ENCODE data around the gene STUM.

DNA sequence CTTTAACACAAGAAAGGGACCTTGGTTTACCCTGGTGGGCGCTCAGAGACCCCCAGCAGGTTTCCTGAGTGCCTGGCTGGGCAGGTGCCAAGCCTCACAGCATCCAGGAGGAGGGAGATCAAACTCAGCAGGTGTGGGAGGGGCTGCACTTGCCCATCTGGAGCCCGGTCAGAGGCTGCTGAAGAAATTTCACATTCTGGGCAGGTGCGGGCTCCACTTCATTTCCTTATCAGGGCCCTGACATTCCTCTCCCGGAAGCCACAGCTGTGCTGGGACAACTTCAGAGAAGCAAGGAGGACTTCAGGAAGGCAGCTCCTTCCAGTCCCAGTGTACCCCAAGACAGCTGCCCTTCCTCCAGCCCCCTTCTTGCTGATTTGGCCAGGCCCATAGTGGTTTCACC lies 107.6 kb downstream of the STUM start:
- no peak for TF ChIP-seq HDGF (IDR thresholded peaks at IDR 0.05; ENCODE audit: borderline replicate concordance)
- TF ChIP-seq SUZ12 (IDR thresholded peaks at IDR 0.05): no peak
- no peak for TF ChIP-seq L3MBTL2 (conservative IDR thresholded peaks at IDR 0.05)
- TF ChIP-seq SP1 (IDR thresholded peaks at IDR 0.05): no peak
- TF ChIP-seq TARDBP (IDR thresholded peaks at IDR 0.05): no peak
- no peak for TF ChIP-seq FOXM1 (IDR thresholded peaks at IDR 0.05; ENCODE audit: borderline replicate concordance)
- TF ChIP-seq ZNF384 (IDR thresholded peaks at IDR 0.05): no peak
- no peak for TF ChIP-seq BHLHE40 (IDR thresholded peaks at IDR 0.05; ENCODE audit: borderline replicate concordance)
- no peak for TF ChIP-seq ELF4 (IDR thresholded peaks at IDR 0.05)
- TF ChIP-seq, protein P1, sequence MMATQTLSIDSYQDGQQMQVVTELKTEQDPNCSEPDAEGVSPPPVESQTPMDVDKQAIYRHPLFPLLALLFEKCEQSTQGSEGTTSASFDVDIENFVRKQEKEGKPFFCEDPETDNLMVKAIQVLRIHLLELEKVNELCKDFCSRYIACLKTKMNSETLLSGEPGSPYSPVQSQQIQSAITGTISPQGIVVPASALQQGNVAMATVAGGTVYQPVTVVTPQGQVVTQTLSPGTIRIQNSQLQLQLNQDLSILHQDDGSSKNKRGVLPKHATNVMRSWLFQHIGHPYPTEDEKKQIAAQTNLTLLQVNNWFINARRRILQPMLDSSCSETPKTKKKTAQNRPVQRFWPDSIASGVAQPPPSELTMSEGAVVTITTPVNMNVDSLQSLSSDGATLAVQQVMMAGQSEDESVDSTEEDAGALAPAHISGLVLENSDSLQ (IDR thresholded peaks at IDR 0.05): no peak

Measured in HEK293T (cell line).